Measurements from ENCODE around the gene OR1L8. TPM values are rescaled to one million over a fixed set of nuclear protein-coding genes. Genes with fewer than 3 reads are reported as not detected.
A peak's percentile ranks its signal among the peaks of the same experiment; 100 is the strongest.
"Not testable (repeated sequence)": the region's sequence is repeated elsewhere in the genome, so short reads cannot be mapped to it uniquely, and the experiment has no call there.

OR1L8 gene, protein sequence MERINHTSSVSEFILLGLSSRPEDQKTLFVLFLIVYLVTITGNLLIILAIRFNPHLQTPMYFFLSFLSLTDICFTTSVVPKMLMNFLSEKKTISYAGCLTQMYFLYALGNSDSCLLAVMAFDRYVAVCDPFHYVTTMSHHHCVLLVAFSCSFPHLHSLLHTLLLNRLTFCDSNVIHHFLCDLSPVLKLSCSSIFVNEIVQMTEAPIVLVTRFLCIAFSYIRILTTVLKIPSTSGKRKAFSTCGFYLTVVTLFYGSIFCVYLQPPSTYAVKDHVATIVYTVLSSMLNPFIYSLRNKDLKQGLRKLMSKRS
- total RNA-seq = not detected

- H3K4me3 Mint-ChIP-seq; ATAC-seq; H3K9me3 Mint-ChIP-seq (ENCODE audit: low read depth); H3K27ac Mint-ChIP-seq; H3K36me3 Mint-ChIP-seq (ENCODE audit: low read depth); intact Hi-C loops (cut with DNase I, micrococcal nuclease); POLR2A ChIA-PET; H3K4me1 Mint-ChIP-seq; H3K27me3 Mint-ChIP-seq; CTCF ChIA-PET; DNase-seq: not testable (repeated sequence)
Observed at GRCh38 chr9:122583284-122583683, at the start of gene OR1L8. Gene OR1L8 (minus strand): TSS chr9:122583384. CDS start chr9:122568477, 14,907 bp downstream.

GRCh38 chr9:122619996-122620395, 36.8 kb upstream of the OR1L8 start:
- intact Hi-C loops (cut with DNase I, micrococcal nuclease) = no loop called here
- POLR2A ChIA-PET = interaction anchor here (0.6 kb wide), 1 partner anchor 1615 kb away, joined by 7 read pairs; no protein-coding TSS in a partner anchor
- Mint-ChIP-seq H3K36me3 (ENCODE audit: low read depth) (no peaks in the 10 kb centered on the region), H3K27me3 (peaks cover 12% of the 10 kb centered on the region), H3K9me3 (ENCODE audit: low read depth) (no peaks in the 10 kb centered on the region), H3K4me3 (no peak overlapping the region), H3K4me1 (no peaks in the 10 kb centered on the region), H3K27ac (no peak overlapping the region)
- DNase-seq (no peak), ATAC-seq (no peak)
- CTCF ChIA-PET = no interaction called here

DNA sequence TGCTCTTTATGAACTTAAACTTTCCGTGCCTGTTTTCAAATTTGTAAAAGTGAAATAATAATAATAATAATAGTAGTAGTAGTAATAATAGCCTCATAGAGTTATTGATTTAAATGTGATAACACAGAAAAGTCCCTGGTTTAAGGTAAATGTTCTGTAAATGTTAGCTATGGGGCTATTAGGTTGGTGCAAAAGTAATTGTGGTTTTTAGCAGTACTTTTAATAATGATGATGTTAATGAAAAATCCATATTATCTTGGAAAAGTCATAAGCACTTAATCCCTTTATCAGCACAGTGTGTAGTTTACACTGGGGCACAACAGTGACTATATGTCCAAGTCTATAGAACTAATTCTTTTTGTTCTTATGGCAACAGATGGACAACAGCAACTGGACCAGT, 31.2 kb upstream of the OR1L8 start, which contains the start of gene OR1Q1:
Gene OR1Q1, plus strand, starts transcription at position 377 of the 400 bp plus-strand sequence. Its CDS starts 0 bp downstream, at position 377.
- no peaks in the 10 kb centered on the region for H3K9me3 Mint-ChIP-seq (ENCODE audit: low read depth)
- no peaks in the 10 kb centered on the region for H3K4me1 Mint-ChIP-seq
- intact Hi-C loops (cut with DNase I, micrococcal nuclease) = no loop called here
- H3K27ac Mint-ChIP-seq = no peak within 1 kb of the TSS
- no peak for DNase-seq
- no peaks in the 10 kb centered on the region for H3K36me3 Mint-ChIP-seq (ENCODE audit: low read depth)
- ATAC-seq = no peak
- ChIA-PET POLR2A (interaction anchor here (0.7 kb wide), 1 partner anchor 194 kb away, joined by 3 read pairs; no protein-coding TSS in a partner anchor), CTCF (no interaction called here)
- peaks cover 11% of the 10 kb centered on the region for H3K27me3 Mint-ChIP-seq
- H3K4me3 Mint-ChIP-seq = no peak within 1 kb of the TSS

DNA sequence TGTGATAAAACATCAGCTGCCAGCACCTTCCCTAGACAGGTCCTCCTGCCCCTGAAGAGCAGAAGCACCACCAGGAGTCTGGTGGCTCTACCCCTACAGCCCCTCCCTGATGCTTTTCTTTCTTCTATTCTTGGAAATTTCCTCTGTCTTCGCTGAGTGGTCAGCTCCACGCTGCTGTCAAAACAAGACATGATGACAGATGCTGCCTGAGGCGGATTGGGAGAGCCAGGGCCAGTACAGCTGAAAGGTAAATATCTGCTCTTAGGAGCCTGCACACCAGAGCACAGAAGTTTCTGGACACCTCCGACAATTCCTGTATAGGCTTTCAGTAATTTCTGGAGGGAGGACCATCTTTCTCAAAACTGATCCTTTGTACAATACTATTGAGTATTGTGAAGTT, 26.6 kb upstream of the OR1L8 start:
- Mint-ChIP-seq H3K4me3 (no peak overlapping the region), H3K9me3 (ENCODE audit: low read depth) (no peaks in the 10 kb centered on the region), H3K36me3 (ENCODE audit: low read depth) (no peaks in the 10 kb centered on the region), H3K4me1 (no peaks in the 10 kb centered on the region), H3K27me3 (peaks cover 9% of the 10 kb centered on the region), H3K27ac (no peak overlapping the region)
- DNase-seq (no peak), ATAC-seq (no peak)
- intact Hi-C loops (cut with DNase I, micrococcal nuclease) = no loop called here
- CTCF ChIA-PET = no interaction called here
- POLR2A ChIA-PET = no interaction called here

DNA sequence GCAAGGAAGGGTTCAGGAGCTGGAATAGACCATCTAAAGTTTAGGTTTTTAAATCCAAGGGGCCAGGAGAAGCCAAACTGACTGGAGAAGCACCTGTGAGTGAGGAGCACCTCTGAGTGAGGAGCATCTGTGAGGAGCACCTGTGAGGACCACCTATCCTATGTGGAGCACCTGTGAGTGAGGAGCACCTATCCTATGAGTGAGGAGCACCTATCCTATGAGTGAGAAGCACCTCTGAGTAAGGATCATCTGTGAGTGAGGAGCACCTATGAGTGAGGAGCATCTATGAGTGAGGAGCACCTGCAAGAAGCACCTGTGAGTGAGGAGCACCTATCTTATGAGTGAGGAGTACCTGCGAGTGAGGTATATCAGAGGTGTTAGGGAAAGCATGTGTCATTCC, 23.4 kb upstream of the OR1L8 start:
- intact Hi-C loops (cut with DNase I, micrococcal nuclease) = no loop called here
- POLR2A ChIA-PET = no interaction called here

DNA sequence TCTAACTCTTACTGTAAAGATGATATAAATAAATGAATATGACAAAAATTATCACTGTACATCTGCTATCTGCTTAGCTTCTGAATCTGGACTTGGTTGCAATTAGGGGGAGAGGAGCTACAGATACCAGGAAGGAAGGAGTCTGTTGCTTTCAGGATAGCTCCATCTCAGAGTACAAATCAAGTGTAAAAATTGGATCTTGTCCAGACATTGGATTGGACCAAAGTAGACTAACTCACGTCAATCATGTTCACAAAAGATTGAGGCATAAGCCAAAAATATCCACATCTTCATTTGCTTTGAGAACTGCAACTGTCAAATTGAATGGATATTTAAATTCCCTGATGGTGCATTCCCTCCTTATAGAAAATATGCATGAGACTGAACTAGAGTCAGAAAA, 22.5 kb upstream of the OR1L8 start:
- Mint-ChIP-seq H3K27me3 (peaks cover 9% of the 10 kb centered on the region), H3K27ac (no peak overlapping the region), H3K4me3 (no peak overlapping the region), H3K4me1 (no peaks in the 10 kb centered on the region), H3K9me3 (ENCODE audit: low read depth) (peaks cover 6% of the 10 kb centered on the region), H3K36me3 (ENCODE audit: low read depth) (peaks cover under 1% of the 10 kb centered on the region)
- DNase-seq (no peak), ATAC-seq (no peak)
- CTCF ChIA-PET = interaction anchor here (0.6 kb wide), 1 partner anchor 1185 kb away, joined by 4 read pairs; no protein-coding TSS in a partner anchor
- POLR2A ChIA-PET = no interaction called here
- intact Hi-C loops (cut with DNase I, micrococcal nuclease) = no loop called here

More for the DNA sequence above, 23.4 kb upstream of the OR1L8 start:
- H3K27me3 Mint-ChIP-seq = peaks cover 7% of the 10 kb centered on the region
- H3K27ac Mint-ChIP-seq = no peak overlapping the region
- H3K9me3 Mint-ChIP-seq (ENCODE audit: low read depth) = peaks cover 3% of the 10 kb centered on the region
- no peaks in the 10 kb centered on the region for H3K4me1 Mint-ChIP-seq
- no peak for DNase-seq
- H3K36me3 Mint-ChIP-seq (ENCODE audit: low read depth) = no peaks in the 10 kb centered on the region
- ATAC-seq = no peak
- CTCF ChIA-PET = no interaction called here
- no peak overlapping the region for H3K4me3 Mint-ChIP-seq

DNA sequence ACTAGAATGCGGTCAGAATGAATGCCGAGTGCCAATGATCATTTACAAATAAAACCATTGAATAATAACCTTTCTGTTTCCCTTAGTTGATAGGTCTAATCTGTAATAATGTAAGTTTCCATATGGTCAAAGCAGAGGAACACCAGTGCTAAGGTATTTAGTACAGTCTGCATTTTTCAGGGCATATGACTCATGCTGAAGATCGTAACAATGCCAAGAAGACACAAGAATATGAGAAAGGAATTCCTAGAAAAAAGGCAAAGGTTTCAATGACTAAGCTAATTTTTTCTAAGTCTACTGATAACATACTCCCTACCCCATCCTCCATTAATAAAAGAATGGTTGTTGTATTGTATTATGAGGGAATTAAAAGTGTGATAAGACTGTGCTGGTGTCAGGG, 2.8 kb downstream of the OR1L8 start:
- no peaks in the 10 kb centered on the region for H3K4me1 Mint-ChIP-seq
- ChIA-PET CTCF (no interaction called here), POLR2A (no interaction called here)
- H3K4me3 Mint-ChIP-seq = no peak overlapping the region
- no peak for DNase-seq
- intact Hi-C loops (cut with DNase I, micrococcal nuclease) = no loop called here
- H3K27me3 Mint-ChIP-seq = peaks cover 2% of the 10 kb centered on the region
- H3K27ac Mint-ChIP-seq = no peak overlapping the region
- H3K9me3 Mint-ChIP-seq (ENCODE audit: low read depth) = no peaks in the 10 kb centered on the region
- ATAC-seq = no peak
- H3K36me3 Mint-ChIP-seq (ENCODE audit: low read depth) = peaks cover 6% of the 10 kb centered on the region

DNA sequence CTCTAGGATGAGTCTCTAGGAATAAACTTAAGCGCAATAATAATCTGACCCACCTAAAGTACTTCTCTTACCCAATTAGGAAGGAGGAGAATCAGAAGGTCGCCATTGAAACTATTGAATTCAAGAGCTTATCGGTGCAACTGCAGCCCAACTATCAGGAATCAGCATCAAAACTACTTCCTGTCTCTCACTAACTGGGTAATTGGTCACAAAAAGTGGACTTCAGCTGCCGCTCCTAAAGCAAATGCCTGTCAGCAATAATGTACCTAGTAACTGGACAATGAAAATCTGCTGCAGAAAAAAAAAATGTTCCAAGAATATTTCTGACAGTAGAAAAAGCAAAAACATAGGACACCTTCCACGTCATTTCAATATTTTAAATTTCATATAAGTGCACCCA, 3.3 kb downstream of the OR1L8 start:
- DNase-seq (no peak), ATAC-seq (no peak)
- H3K27ac Mint-ChIP-seq = no peak overlapping the region
- ChIA-PET CTCF (no interaction called here), POLR2A (no interaction called here)
- H3K4me3 Mint-ChIP-seq = no peak overlapping the region
- H3K4me1 Mint-ChIP-seq = no peaks in the 10 kb centered on the region
- intact Hi-C loops (cut with DNase I, micrococcal nuclease) = loop anchor here in 1 of 2 experiments (10.0 kb wide), 1 partner anchor 215 kb away; no protein-coding TSS in a partner anchor
- peaks cover 6% of the 10 kb centered on the region for H3K36me3 Mint-ChIP-seq (ENCODE audit: low read depth)
- peaks cover 2% of the 10 kb centered on the region for H3K27me3 Mint-ChIP-seq
- H3K9me3 Mint-ChIP-seq (ENCODE audit: low read depth) = no peaks in the 10 kb centered on the region

DNA sequence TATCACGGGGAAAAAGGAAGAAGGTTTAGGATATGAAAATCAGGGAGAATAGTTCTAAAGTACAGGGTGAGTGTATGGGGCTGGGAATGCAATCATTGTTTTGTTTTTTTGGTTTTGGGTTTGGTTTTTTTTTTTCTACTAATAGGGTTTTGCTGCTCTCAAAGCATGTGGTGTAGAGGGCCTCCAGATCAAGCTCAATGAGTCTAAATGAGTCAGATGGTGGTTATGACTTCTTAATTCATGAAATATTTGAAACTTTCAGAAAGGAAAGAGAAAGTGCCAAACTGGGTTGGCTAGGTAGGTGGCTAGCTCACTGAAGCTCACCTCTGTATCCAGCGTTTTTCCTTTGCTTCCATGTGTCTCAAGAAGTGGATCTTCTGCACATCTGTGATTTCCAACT, 10.7 kb downstream of the OR1L8 start:
- ChIA-PET POLR2A (no interaction called here), CTCF (interaction anchor here (0.9 kb wide), 1 partner anchor 74 kb away, joined by 4 read pairs; no protein-coding TSS in a partner anchor)
- DNase-seq (no peak), ATAC-seq (peak; percentile 90)
- Mint-ChIP-seq H3K27ac (no peak overlapping the region), H3K9me3 (ENCODE audit: low read depth) (no peaks in the 10 kb centered on the region), H3K4me1 (peaks cover 8% of the 10 kb centered on the region), H3K4me3 (no peak overlapping the region), H3K27me3 (peaks cover 2% of the 10 kb centered on the region), H3K36me3 (ENCODE audit: low read depth) (no peaks in the 10 kb centered on the region)
- intact Hi-C loops (cut with DNase I, micrococcal nuclease) = loop anchor here in 1 of 2 experiments (10.0 kb wide), 1 partner anchor 222 kb away; no protein-coding TSS in a partner anchor

- Mint-ChIP-seq H3K4me3 (no peak overlapping the region), H3K9me3 (ENCODE audit: low read depth) (no peaks in the 10 kb centered on the region), H3K27me3 (peaks cover 8% of the 10 kb centered on the region), H3K4me1 (peaks cover 8% of the 10 kb centered on the region), H3K36me3 (ENCODE audit: low read depth) (no peaks in the 10 kb centered on the region), H3K27ac (no peak overlapping the region)
- POLR2A ChIA-PET = no interaction called here
- DNase-seq (no peak), ATAC-seq (no peak)
- CTCF ChIA-PET = no interaction called here
- intact Hi-C loops (cut with DNase I, micrococcal nuclease) = no loop called here
Observed at GRCh38 chr9:122567901-122568300, 15.3 kb downstream of the OR1L8 start.

GRCh38 chr9:122562134-122562760, 20.9 kb downstream of the OR1L8 start:
- H3K36me3 Mint-ChIP-seq (ENCODE audit: low read depth) = no peaks in the 10 kb centered on the region
- no peak overlapping the region for H3K4me3 Mint-ChIP-seq
- peak; percentile 7 for DNase-seq
- intact Hi-C loops (cut with DNase I, micrococcal nuclease) = no loop called here
- ChIA-PET POLR2A (no interaction called here), CTCF (no interaction called here)
- no peak for ATAC-seq
- H3K4me1 Mint-ChIP-seq = no peaks in the 10 kb centered on the region
- H3K27ac Mint-ChIP-seq = no peak overlapping the region
- H3K9me3 Mint-ChIP-seq (ENCODE audit: low read depth) = peaks cover 4% of the 10 kb centered on the region
- H3K27me3 Mint-ChIP-seq = peaks cover 12% of the 10 kb centered on the region

- Mint-ChIP-seq H3K36me3 (ENCODE audit: low read depth) (no peaks in the 10 kb centered on the region), H3K27me3 (peaks cover 11% of the 10 kb centered on the region), H3K9me3 (ENCODE audit: low read depth) (peaks cover 4% of the 10 kb centered on the region), H3K27ac (no peak overlapping the region), H3K4me3 (no peak overlapping the region), H3K4me1 (no peaks in the 10 kb centered on the region)
- ATAC-seq (no peak), DNase-seq (no peak)
- POLR2A ChIA-PET = no interaction called here
- CTCF ChIA-PET = no interaction called here
- intact Hi-C loops (cut with DNase I, micrococcal nuclease) = no loop called here
Observed at GRCh38 chr9:122561446-122561845, 21.7 kb downstream of the OR1L8 start.

Measured in activated CD4-positive, alpha-beta T cell treated with anti-CD3 and anti-CD28 coated beads for 36 hours (primary cell).